HG03565 (cell line): ENCODE measurements around the gene NCOA1.

ENCODE experiments used
- ATAC-seq: cut with Tn5 transposase; IDR thresholded peaks from one replicate; pipeline ENCODE4 v1.9.1; 2021; ENCODE audit warnings: mild to moderate bottlenecking, moderate library complexity; ENCODE audit not compliant: unreplicated experiment

Gene NCOA1

GRCh38 chr2:24816404-24816803 lies 325.4 kb downstream of the NCOA1 start:
- no peak for ATAC-seq

GRCh38 chr2:24816884-24817283 lies 325.8 kb downstream of the NCOA1 start:
- no peak for ATAC-seq

- ATAC-seq: no peak
Observed at GRCh38 chr2:24818721-24819167, 327.7 kb downstream of the NCOA1 start.

- ATAC-seq: no peak
Observed at GRCh38 chr2:24819442-24820174, 328.6 kb downstream of the NCOA1 start.

- ATAC-seq: no peak
Observed at GRCh38 chr2:24820175-24820513, 329.1 kb downstream of the NCOA1 start.
